ENCODE measurements around the gene PERP.
A peak's percentile ranks its signal among the peaks of the same experiment; 100 is the strongest.
"Not testable (repeated sequence)": the region's sequence is repeated elsewhere in the genome, so short reads cannot be mapped to it uniquely, and the experiment has no call there.

Gene PERP
- total RNA-seq, result 5.9 to 10.8 (median 8.0) reads per million in 4 donors

DNA sequence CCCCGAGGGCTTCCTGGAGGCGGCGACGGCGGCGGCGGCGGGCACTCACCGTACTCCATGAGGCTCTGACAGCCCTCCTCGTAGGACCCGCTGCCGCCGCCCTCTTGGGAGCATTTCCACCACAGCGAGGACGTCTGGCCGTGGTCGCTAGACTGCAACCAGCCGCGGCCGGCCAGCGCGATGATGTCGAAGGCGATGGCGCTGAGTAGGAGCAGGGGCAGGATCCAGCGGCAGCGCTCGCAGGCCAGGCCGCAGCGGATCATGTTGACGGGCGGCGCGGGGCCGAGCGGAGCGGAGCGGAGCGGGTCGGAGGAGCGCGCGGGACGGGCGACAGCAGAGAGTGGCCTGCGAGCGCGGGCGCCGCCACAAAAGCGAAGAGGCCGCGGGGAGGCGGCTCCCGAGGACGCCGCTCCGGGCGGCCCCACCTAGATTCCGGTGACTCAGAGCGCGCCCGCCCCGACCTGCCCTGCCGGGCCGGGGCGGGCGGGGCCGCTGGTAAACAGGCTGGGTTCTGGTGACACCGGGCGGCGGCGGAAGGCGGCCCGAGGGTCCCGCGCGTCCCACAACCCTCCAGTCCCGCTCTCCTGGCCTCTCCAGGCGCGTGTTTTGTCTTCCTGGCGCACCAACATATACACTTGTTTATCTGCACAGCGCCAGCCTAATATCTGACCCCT lies at the start of gene PERP:
Gene PERP, minus strand, starts transcription at position 342 of the 674 bp plus-strand sequence. Its CDS starts 79 bp downstream, at position 263.
- DNase-seq, result peak; percentile 45 to 68 (median 58)

GRCh38 chr6:138155443-138155842 lies 48.2 kb upstream of the PERP start:
- no peak for DNase-seq

GRCh38 chr6:138146544-138146943 lies 39.3 kb upstream of the PERP start:
- no peak for DNase-seq

- DNase-seq, result no peak
Observed at GRCh38 chr6:138145402-138145801, 38.2 kb upstream of the PERP start.

GRCh38 chr6:138142806-138143205 lies 35.6 kb upstream of the PERP start:
- no peak for DNase-seq

DNA sequence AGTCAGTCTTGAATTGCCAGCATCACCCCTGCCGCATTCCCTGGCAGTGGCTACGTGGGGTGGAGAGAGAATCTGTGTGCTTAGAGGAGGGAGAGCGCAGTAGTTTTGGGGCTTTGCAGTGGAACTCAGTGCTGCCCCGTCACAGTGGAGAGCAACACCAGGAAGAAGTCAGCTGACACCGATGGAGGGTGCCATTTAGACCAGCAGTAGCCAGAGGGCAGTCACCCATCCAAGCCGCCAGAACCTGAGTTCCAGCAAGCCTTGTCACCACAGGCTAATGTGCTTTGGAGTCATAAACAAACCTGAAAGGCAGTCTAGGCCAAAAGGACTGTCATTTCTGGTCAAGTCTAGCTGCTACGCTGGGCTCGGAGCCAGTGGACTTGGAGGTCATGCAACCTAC lies 22.0 kb upstream of the PERP start:
- DNase-seq, result no peak

DNA sequence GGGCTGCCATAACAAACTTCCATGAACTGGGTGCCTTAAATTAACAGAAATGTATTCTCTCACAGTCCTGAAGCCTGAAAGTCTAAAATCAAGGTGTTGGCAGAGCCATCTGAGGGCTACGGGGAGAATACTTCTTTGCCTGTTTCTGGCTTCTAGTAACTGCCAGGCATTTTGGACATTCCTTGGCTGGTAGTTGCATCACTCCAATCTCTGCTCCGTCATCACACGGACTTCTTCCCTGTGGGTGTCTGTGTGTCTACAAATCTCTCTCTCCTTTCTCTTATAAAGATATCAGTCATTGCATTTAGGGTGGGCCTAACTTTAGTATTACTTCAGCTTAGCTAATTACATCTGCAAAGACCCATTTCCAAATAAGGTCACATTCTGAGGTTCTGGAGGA lies 20.9 kb upstream of the PERP start:
- DNase-seq, result no peak

DNA sequence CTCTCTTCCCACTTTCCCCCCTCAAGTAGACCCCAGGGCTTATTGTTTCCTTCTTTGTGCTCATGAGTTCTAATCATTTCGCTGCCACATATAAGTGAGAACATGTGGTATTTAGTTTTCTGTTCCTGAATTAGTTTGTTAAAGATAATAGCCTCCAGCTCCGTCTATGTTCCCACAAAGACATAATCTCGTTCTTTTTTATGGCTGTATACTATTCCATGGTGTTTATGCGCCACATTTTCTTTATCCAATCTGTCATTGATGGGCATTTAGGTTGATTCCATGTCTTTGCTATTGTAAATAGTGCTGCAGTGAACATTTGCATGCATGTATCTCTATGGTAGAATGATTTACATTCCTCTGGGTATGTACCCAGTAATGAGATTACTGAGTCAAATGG lies 16.9 kb upstream of the PERP start:
- no peak for DNase-seq

DNA sequence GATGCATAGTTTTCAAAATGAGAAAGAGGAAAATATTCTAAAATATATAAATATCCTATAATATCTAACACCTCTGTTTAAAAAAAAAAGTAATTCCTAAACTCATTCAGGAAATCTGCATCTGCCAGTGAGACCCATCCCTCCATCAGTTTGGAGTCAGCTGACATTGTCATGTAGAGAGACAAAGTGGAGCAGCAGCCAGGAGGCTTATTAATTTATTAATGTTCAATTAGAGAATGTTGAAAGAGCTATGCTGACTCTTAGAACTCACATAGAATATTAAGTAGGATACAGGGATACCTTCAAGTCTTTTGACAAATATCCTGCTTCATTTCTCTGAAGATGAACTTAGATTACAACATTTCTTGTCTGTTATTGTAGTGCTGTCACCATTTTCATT lies 12.8 kb upstream of the PERP start:
- DNase-seq, result no peak

GRCh38 chr6:138119229-138119628 lies 12.0 kb upstream of the PERP start:
- DNase-seq, result not testable (repeated sequence)

DNA sequence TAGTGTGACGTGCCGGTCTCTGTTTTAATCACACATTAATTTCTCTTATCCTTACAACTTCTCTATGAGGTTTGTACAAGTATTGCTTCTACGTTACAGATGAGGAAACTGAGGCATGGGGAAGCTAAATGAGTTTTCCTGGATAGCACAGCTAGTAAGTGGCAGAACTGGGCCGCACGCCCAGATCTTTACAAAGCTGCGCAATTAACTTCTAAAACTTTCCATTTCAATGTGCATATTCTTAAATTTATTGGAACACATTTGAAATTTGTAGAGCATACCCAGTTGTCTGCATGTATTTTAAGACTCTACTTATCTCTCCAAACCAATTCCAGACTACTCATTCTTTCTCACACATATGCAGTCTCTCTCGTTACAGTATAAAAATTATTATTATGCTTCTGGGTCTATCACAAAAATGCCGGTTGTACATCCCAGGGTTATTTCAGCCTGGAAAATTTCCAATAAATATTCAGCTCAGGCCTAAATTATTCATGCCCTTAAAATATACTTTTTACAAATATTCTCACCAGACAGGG lies 10.2 kb upstream of the PERP start:
- DNase-seq, result no peak

DNA sequence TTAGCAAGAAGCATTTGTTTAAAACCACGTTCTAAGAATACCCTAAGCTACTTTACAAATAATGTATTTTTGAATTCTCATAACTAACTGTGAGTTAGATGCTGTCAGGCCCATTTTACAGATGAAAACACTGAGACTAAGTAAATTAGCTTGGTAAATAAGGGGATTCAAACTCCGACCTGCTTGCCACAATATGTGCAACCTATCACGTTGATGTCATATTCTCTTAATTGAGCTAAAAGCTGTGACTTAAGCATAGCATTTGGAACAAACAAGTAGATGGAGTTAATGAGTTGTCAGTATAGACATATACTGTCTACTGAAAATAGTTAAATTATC lies 9.4 kb upstream of the PERP start:
- DNase-seq, result no peak

GRCh38 chr6:138115877-138116660 lies 8.8 kb upstream of the PERP start:
- peak in 4 of 5 donors; percentile 16 to 68 (median 40) for DNase-seq

DNA sequence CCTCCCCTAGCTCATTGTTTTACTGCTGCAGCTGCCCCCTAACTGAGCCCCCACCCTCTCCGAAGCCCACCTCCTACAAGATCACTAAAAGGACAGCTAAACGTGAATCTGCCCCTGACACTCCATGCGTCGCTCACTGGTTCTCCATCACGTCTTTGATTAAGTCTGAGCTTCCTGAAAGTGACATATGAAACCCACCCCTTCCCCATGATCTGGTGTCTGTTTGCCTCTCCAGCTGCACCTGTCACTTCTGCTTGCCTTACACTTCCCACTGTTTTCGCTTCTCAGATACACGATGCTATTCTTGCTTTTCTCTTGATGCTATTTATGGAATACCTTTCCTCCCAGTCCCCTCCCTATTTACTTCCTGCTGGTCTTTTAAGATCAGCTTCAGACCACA lies 8.0 kb upstream of the PERP start:
- DNase-seq, result no peak

- no peak for DNase-seq
Observed at GRCh38 chr6:138113588-138114210, 6.5 kb upstream of the PERP start.

GRCh38 chr6:138110229-138110628 lies 3.0 kb upstream of the PERP start:
- DNase-seq, result no peak

DNA sequence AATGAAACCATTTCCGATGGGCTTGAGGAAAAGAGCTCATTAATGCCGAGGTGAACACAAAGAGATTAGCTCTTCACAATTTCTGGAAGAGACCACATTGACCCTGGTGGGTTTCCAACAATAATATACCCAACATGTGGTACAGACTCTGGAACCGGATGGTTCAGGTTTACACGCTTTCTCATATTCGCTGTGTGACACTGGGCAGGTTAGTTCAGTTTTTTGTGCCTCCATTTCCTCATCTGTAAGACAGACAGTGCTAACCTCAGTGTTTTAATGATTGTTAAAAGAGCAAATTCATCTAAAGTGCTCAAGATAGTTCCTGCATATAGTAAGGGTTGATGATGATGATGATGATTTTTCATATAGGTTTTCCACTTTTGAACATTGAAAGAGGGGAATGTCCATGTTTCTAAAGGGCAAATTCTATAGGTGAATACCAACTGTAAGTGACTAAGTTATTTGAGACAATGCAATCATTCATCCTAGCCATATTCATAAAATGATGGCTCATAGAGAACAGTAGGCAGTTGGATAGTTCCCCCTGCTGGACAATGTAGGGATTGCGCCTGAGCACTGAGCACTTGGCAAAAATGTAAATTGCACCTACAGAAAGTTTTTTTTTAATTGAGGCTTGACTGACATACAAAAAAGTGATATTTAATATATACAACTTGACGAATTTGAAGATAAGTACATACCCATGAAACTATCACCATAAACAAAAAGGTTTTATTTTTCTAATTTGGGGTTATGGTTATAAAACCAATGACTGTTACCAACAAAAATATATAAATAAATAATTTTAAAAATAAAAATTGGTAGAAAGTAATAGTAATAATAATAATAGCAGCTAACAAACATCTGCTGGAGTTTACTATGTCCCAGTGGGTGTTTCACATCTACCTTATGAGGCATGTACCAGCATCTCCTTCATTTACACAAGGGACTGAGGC lies 2.1 kb upstream of the PERP start:
- DNase-seq, result peak; percentile 35 to 76 (median 67)

GRCh38 chr6:138107752-138108592 lies 753 bp upstream of the PERP start:
- peak in 2 of 5 donors; percentile 6 to 8 for DNase-seq

GRCh38 chr6:138106665-138107077 lies 548 bp downstream of the PERP start:
- DNase-seq, result no peak

- DNase-seq, result no peak
Observed at GRCh38 chr6:138105880-138106664, 1.1 kb downstream of the PERP start.

DNA sequence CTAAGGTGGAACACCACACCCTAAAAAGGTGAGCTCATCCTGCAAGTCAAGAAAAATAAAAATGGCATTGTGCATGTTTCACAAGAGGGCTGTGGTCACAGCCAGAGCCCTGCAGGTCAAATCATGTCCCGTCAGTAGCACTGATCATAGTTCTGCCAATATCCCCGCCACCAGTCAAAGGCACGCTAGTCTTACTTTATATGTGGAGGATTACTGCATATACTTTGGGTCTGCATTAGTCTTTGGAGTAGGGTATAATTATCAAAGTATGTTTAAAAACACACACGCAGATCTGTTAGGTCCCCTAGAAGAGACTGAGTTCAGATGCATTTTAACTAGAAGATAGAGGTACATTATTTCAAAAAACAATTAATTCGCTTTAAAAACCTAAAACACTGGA lies 1.8 kb downstream of the PERP start:
- DNase-seq, result no peak

Data from T-helper 1 cell (primary cell).